GM19035 (cell line): ENCODE data around the gene SLC26A8.
"Not testable (repeated sequence)": the region's sequence is repeated elsewhere in the genome, so short reads cannot be mapped to it uniquely, and the experiment has no call there.

ENCODE experiments used
- ATAC-seq: cut with Tn5 transposase; IDR thresholded peaks from one replicate; pipeline ENCODE4 v1.9.1; 2021; ENCODE audit not compliant: unreplicated experiment

SLC26A8 gene

GRCh38 chr6:36019167-36019566, 5.3 kb downstream of the SLC26A8 start:
- no peak for ATAC-seq

- no peak for ATAC-seq
These were observed 6.1 kb downstream of the SLC26A8 start for GRCh38 chr6:36018339-36018738.

GRCh38 chr6:36015666-36016065, 8.8 kb downstream of the SLC26A8 start:
- ATAC-seq = no peak

GRCh38 chr6:36000451-36000850, 24.0 kb downstream of the SLC26A8 start:
- ATAC-seq = no peak

GRCh38 chr6:35993150-35993549, 31.3 kb downstream of the SLC26A8 start:
- no peak for ATAC-seq

- not testable (repeated sequence) for ATAC-seq
These were observed 36.4 kb downstream of the SLC26A8 start for GRCh38 chr6:35988047-35988446.

- no peak for ATAC-seq
These were observed 39.7 kb downstream of the SLC26A8 start for GRCh38 chr6:35984701-35985100.

GRCh38 chr6:35980991-35981645, 43.3 kb downstream of the SLC26A8 start:
- ATAC-seq = no peak

- ATAC-seq = not testable (repeated sequence)
These were observed 44.3 kb downstream of the SLC26A8 start for GRCh38 chr6:35980126-35980525.

- ATAC-seq = no peak
These were observed 47.1 kb downstream of the SLC26A8 start for GRCh38 chr6:35977308-35977707.

- no peak for ATAC-seq
These were observed 50.7 kb downstream of the SLC26A8 start for GRCh38 chr6:35973670-35974222.

GRCh38 chr6:35972471-35973367, 51.7 kb downstream of the SLC26A8 start:
- ATAC-seq = no peak

- ATAC-seq = no peak
These were observed 54.3 kb downstream of the SLC26A8 start for GRCh38 chr6:35970181-35970580.

- ATAC-seq = no peak
These were observed 54.8 kb downstream of the SLC26A8 start for GRCh38 chr6:35969646-35970045.

- ATAC-seq = no peak
These were observed 55.6 kb downstream of the SLC26A8 start for GRCh38 chr6:35968821-35969220.

GRCh38 chr6:35967076-35967774, 57.2 kb downstream of the SLC26A8 start:
- no peak for ATAC-seq

- ATAC-seq = no peak
These were observed 61.5 kb downstream of the SLC26A8 start for GRCh38 chr6:35962779-35963560.

- no peak for ATAC-seq
These were observed 64.3 kb downstream of the SLC26A8 start for GRCh38 chr6:35960187-35960586.

- no peak for ATAC-seq
These were observed 68.5 kb downstream of the SLC26A8 start for GRCh38 chr6:35955970-35956369.

- no peak for ATAC-seq
These were observed 68.9 kb downstream of the SLC26A8 start for GRCh38 chr6:35955521-35955920.

- no peak for ATAC-seq
These were observed 69.4 kb downstream of the SLC26A8 start for GRCh38 chr6:35955071-35955470.
